ENCODE measurements around the gene TMEM52B.
"Not testable (repeated sequence)": the region's sequence is repeated elsewhere in the genome, so short reads cannot be mapped to it uniquely, and the experiment has no call there.

TMEM52B gene

GRCh38 chr12:10171973-10172728 lies 6.7 kb upstream of the TMEM52B start, which contains the start of gene OLR1:
OLR1 (minus strand) TSS chr12:10172132; CDS start chr12:10172077, 55 bp downstream.
- Histone ChIP-seq H3K27ac (ENCODE audit: low read depth, low read length) (no peak within 1 kb of the TSS), H3K4me3 (ENCODE audit: low read depth, low read length) (no peak within 1 kb of the TSS), H3K9me3 (ENCODE audit: control insufficient read depth, insufficient read depth, low read depth, low read length) (no peaks in the 10 kb centered on the region), H3K9ac (ENCODE audit: low read length) (no peak within 1 kb of the TSS), H3K4me1 (ENCODE audit: control insufficient read depth, insufficient read depth, low read length) (no peaks in the 10 kb centered on the region), H3K36me3 (ENCODE audit: control insufficient read depth, insufficient read depth, low read length) (no peaks in the 10 kb centered on the region), H3K27me3 (ENCODE audit: control insufficient read depth, insufficient read depth, low read length) (no peaks in the 10 kb centered on the region)

DNA sequence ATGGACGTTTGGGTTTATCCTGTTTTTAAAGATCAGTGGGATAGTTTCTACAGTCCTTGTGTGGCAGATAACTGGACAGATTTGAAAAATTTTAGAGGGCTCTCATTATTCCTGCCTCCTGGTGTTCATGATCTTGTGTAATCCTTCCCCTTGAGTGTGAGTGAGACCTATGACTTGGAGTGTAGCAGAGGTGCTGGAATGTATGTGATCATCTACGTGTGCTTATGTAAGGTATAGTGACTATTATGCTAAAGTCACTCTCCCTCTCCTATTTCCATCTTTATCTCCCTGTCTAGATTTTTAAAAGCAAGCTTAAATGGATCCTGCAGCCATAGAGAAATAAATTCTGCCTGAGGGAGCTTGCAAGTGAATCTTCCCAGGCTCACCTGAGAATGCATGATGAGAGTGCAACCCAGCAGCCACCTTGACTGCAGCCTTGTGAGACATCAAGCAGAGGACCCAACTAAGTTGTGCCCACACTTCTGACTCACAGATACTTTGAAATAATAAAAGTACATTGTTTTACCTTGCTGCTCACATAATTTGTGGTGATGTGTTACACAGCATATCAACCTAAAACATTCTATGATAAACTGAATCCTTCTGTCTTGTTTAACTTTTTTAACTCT lies 3.7 kb upstream of the TMEM52B start:
- Histone ChIP-seq H3K36me3 (ENCODE audit: control insufficient read depth, insufficient read depth, low read length) (no peaks in the 10 kb centered on the region), H3K4me1 (ENCODE audit: control insufficient read depth, insufficient read depth, low read length) (no peaks in the 10 kb centered on the region), H3K4me3 (ENCODE audit: low read depth, low read length) (no peak overlapping the region), H3K27me3 (ENCODE audit: control insufficient read depth, insufficient read depth, low read length) (no peaks in the 10 kb centered on the region), H3K27ac (ENCODE audit: low read depth, low read length) (no peak overlapping the region), H3K9me3 (ENCODE audit: control insufficient read depth, insufficient read depth, low read depth, low read length) (no peaks in the 10 kb centered on the region), H3K9ac (ENCODE audit: low read length) (no peak overlapping the region)

DNA sequence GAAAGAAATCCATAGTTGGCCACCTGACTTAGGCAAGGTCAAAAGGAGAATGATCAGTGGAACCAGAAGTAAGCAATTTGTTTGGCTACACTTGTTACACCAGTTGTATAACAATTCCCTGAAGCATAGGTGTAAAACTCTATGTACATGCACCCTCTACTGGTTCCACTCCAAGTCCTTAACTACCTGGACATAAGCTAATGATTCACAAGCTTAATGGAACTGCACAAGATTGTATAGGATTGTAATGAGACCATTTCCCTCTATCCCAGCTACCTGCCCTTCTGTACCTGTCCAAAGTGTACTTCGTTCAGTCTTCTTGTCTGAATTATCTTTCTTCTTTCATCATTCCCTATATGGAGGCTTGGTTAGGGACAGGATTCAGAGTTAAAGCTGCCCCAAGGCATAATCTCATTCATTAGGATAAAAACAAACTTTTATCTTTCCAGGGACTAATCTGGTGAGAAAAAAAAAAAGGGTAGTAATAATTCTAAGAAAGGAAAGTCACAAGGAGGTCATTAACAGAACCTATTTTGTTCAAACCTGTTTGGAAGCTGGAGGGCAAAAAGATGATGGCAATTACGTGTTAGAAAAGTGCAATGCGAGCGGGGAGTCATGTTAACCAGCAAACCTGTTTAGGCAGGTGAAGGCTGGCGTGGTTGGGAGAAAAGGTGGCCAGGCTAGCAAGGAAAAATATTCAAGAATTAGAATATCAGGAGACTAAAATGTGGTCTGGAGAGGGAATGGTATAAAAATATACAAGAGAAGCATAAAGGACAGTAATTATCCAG lies 2.8 kb upstream of the TMEM52B start:
- no peaks in the 10 kb centered on the region for H3K9me3 ChIP-seq (ENCODE audit: control insufficient read depth, insufficient read depth, low read depth, low read length)
- H3K9ac ChIP-seq (ENCODE audit: low read length) = no peak overlapping the region
- H3K36me3 ChIP-seq (ENCODE audit: control insufficient read depth, insufficient read depth, low read length) = no peaks in the 10 kb centered on the region
- H3K4me1 ChIP-seq (ENCODE audit: control insufficient read depth, insufficient read depth, low read length) = no peaks in the 10 kb centered on the region
- no peak overlapping the region for H3K27ac ChIP-seq (ENCODE audit: low read depth, low read length)
- no peak overlapping the region for H3K4me3 ChIP-seq (ENCODE audit: low read depth, low read length)
- H3K27me3 ChIP-seq (ENCODE audit: control insufficient read depth, insufficient read depth, low read length) = no peaks in the 10 kb centered on the region

DNA sequence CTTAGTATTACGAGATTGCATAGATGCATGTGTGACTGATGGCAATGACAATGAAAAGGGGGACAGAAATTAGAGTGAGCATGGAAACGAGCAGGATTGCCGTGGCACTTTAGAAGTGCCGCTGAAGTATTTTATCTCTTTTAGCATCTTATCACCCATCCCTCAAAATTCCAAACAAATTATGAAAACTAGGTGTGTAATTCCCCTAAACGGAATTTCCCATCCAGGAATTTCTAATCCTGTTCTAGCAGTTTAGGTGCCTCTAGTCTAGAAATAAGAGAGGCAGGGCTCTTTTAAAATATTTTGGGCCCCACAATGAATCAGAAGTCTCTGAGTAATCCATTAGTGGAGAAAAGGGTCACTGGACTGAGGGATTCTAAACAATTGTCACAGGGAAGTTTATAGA lies 947 bp downstream of the TMEM52B start:
- H3K36me3 ChIP-seq (ENCODE audit: control insufficient read depth, insufficient read depth, low read length) = no peaks in the 10 kb centered on the region
- no peaks in the 10 kb centered on the region for H3K27me3 ChIP-seq (ENCODE audit: control insufficient read depth, insufficient read depth, low read length)
- H3K9me3 ChIP-seq (ENCODE audit: control insufficient read depth, insufficient read depth, low read depth, low read length) = no peaks in the 10 kb centered on the region
- no peak overlapping the region for H3K9ac ChIP-seq (ENCODE audit: low read length)
- no peak overlapping the region for H3K4me3 ChIP-seq (ENCODE audit: low read depth, low read length)
- H3K27ac ChIP-seq (ENCODE audit: low read depth, low read length) = no peak overlapping the region
- H3K4me1 ChIP-seq (ENCODE audit: control insufficient read depth, insufficient read depth, low read length) = peaks cover 11% of the 10 kb centered on the region; the same call in 1 of the 2 replicates

GRCh38 chr12:10182354-10183049 lies 3.7 kb downstream of the TMEM52B start:
- H3K4me3 ChIP-seq (ENCODE audit: low read depth, low read length) = no peak overlapping the region
- H3K27me3 ChIP-seq (ENCODE audit: control insufficient read depth, insufficient read depth, low read length) = no peaks in the 10 kb centered on the region
- H3K9ac ChIP-seq (ENCODE audit: low read length) = no peak overlapping the region
- no peaks in the 10 kb centered on the region for H3K36me3 ChIP-seq (ENCODE audit: control insufficient read depth, insufficient read depth, low read length)
- H3K9me3 ChIP-seq (ENCODE audit: control insufficient read depth, insufficient read depth, low read depth, low read length) = no peaks in the 10 kb centered on the region
- H3K4me1 ChIP-seq (ENCODE audit: control insufficient read depth, insufficient read depth, low read length) = peaks cover 11% of the 10 kb centered on the region; the same call in 1 of the 2 replicates
- H3K27ac ChIP-seq (ENCODE audit: low read depth, low read length) = no peak overlapping the region

DNA sequence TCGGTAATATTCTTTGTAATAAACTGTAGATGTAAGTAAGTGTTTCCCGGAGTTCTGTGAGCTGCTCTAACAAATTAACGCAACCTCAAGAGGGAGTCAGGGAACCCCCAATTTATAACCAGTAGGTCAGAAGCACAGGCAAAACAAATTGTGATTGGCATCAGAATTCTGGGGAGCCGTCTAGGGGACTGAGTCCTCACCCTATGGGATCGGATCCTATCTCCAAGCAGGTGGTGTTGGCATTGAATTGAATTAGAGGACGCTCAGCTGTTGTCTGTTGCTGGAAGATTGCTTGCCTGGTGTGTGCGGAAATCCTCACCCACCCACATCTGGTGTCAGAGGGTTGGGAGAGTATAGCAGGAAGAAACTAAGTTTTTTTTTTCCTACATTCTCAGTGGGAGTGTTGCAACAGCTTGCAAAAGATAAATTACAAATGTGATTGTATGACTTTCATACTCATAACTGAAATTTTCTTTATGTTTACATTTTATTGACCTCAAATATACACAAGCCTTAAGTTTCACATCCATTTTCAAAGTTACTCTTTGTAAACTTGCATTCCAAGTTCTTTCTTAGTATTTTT lies 5.5 kb downstream of the TMEM52B start:
- Histone ChIP-seq H3K4me3 (ENCODE audit: low read depth, low read length) (no peak overlapping the region), H3K9me3 (ENCODE audit: control insufficient read depth, insufficient read depth, low read depth, low read length) (no peaks in the 10 kb centered on the region), H3K4me1 (ENCODE audit: control insufficient read depth, insufficient read depth, low read length) (peaks cover 11% of the 10 kb centered on the region; the same call in 1 of the 2 replicates), H3K27ac (ENCODE audit: low read depth, low read length) (no peak overlapping the region), H3K36me3 (ENCODE audit: control insufficient read depth, insufficient read depth, low read length) (no peaks in the 10 kb centered on the region), H3K27me3 (ENCODE audit: control insufficient read depth, insufficient read depth, low read length) (no peaks in the 10 kb centered on the region), H3K9ac (ENCODE audit: low read length) (no peak overlapping the region)

DNA sequence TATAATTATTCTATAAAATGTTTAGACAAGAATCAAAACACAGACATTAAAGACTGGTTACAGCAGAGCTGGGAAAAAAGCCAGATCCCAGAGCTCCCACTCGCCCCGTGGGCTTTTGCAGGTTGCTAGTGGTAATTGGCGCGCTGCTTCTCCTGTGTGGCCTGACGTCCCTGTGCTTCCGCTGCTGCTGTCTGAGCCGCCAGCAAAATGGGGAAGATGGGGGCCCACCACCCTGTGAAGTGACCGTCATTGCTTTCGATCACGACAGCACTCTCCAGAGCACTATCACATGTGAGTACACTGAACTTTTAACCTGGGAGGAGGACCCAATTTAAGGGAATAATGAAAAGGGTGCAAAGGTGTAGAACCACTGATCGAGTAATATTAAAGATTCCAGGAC lies 7.5 kb downstream of the TMEM52B start:
- H3K9ac ChIP-seq (ENCODE audit: low read length) = no peak overlapping the region
- H3K4me1 ChIP-seq (ENCODE audit: control insufficient read depth, insufficient read depth, low read length) = peaks cover 20% of the 10 kb centered on the region; the same call in 1 of the 2 replicates
- no peaks in the 10 kb centered on the region for H3K36me3 ChIP-seq (ENCODE audit: control insufficient read depth, insufficient read depth, low read length)
- H3K9me3 ChIP-seq (ENCODE audit: control insufficient read depth, insufficient read depth, low read depth, low read length) = no peaks in the 10 kb centered on the region
- no peaks in the 10 kb centered on the region for H3K27me3 ChIP-seq (ENCODE audit: control insufficient read depth, insufficient read depth, low read length)
- H3K27ac ChIP-seq (ENCODE audit: low read depth, low read length) = no peak overlapping the region
- H3K4me3 ChIP-seq (ENCODE audit: low read depth, low read length) = no peak overlapping the region

GRCh38 chr12:10186958-10187357 lies 8.1 kb downstream of the TMEM52B start:
- H3K27me3 ChIP-seq (ENCODE audit: control insufficient read depth, insufficient read depth, low read length); H3K9ac ChIP-seq (ENCODE audit: low read length); H3K4me3 ChIP-seq (ENCODE audit: low read depth, low read length); H3K9me3 ChIP-seq (ENCODE audit: control insufficient read depth, insufficient read depth, low read depth, low read length); H3K27ac ChIP-seq (ENCODE audit: low read depth, low read length); H3K36me3 ChIP-seq (ENCODE audit: control insufficient read depth, insufficient read depth, low read length): not testable (repeated sequence)
- peaks cover 26% of the 10 kb centered on the region for H3K4me1 ChIP-seq (ENCODE audit: control insufficient read depth, insufficient read depth, low read length)

DNA sequence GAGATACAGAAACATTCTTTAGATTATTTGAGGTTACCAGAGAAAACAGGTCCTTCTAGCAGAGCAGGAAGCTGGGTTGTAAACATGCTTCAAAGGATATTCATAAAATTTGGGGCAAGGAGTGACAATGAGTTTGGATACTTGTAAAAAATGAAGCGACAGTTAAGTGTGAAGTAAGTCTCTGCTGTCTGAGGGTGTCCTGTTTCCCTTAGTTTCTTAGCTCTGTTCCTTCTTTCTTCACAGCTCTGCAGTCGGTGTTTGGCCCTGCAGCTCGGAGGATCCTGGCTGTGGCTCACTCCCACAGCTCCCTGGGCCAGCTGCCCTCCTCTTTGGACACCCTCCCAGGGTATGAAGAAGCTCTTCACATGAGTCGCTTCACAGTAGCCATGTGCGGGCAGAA lies 10.8 kb downstream of the TMEM52B start:
- no peak overlapping the region for H3K4me3 ChIP-seq (ENCODE audit: low read depth, low read length)
- H3K9me3 ChIP-seq (ENCODE audit: control insufficient read depth, insufficient read depth, low read depth, low read length) = no peaks in the 10 kb centered on the region
- peaks cover 19% of the 10 kb centered on the region for H3K4me1 ChIP-seq (ENCODE audit: control insufficient read depth, insufficient read depth, low read length)
- H3K36me3 ChIP-seq (ENCODE audit: control insufficient read depth, insufficient read depth, low read length) = no peaks in the 10 kb centered on the region
- no peaks in the 10 kb centered on the region for H3K27me3 ChIP-seq (ENCODE audit: control insufficient read depth, insufficient read depth, low read length)
- H3K27ac ChIP-seq (ENCODE audit: low read depth, low read length) = no peak overlapping the region
- no peak overlapping the region for H3K9ac ChIP-seq (ENCODE audit: low read length)

GRCh38 chr12:10190558-10191388 lies 11.9 kb downstream of the TMEM52B start:
- peak overlapping the region; percentile 35; the same call in 1 of the 2 replicates for H3K27ac ChIP-seq (ENCODE audit: low read depth, low read length)
- H3K9me3 ChIP-seq (ENCODE audit: control insufficient read depth, insufficient read depth, low read depth, low read length) = no peaks in the 10 kb centered on the region
- H3K36me3 ChIP-seq (ENCODE audit: control insufficient read depth, insufficient read depth, low read length) = no peaks in the 10 kb centered on the region
- peaks cover 19% of the 10 kb centered on the region for H3K4me1 ChIP-seq (ENCODE audit: control insufficient read depth, insufficient read depth, low read length)
- H3K27me3 ChIP-seq (ENCODE audit: control insufficient read depth, insufficient read depth, low read length) = no peaks in the 10 kb centered on the region
- no peak overlapping the region for H3K9ac ChIP-seq (ENCODE audit: low read length)
- no peak overlapping the region for H3K4me3 ChIP-seq (ENCODE audit: low read depth, low read length)

Measured in HUES6 (cell line).